Measurements from ENCODE around the gene MRS2. TPM values are rescaled to one million over a fixed set of nuclear protein-coding genes. Genes with fewer than 3 reads are reported as not detected.

The MRS2 gene
- total RNA-seq (2022; extraction: Qiagen RNA extraction), result 19.1 to 20.4 TPM (median 20.1 TPM) in 5 replicates

DNA sequence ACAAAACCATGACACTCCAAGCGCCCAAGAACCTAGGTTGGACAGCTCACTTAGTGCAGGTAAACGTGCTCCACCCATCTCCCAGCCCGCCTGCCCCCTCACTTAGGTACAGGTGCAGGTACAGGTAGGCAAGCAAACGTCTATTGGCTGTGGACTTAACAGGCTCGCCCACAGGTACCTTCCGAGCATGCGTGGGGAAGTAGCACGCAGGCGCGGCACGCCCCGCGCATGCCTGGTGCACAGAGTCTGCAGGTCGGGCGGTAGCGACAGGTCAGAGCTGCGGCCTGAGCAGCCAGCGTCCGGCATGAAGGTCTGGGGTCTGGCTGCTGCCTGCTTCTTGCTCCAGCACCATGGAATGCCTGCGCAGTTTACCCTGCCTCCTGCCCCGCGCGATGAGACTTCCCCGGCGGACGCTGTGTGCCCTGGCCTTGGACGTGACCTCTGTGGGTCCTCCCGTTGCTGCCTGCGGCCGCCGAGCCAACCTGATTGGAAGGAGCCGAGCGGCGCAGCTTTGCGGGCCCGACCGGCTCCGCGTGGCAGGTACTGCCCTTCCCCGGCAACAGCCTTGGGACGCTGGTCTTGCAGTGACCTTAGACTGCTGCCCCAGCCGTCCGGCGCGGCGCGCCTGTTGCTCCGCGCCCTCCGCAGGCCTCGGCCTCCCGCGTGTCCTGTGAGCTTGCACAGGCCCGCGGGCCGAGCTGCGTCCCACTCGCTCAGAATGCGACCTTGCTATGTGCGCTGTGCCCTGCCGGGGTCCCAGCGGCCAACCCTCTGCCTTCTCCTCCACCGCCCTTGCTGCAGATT lies at the start of gene MRS2:
Gene MRS2, plus strand, starts transcription at position 240 of the 804 bp plus-strand sequence. Its CDS starts 111 bp downstream, at position 351.

GRCh38 chr6:24357336-24358218 lies 45.2 kb upstream of the MRS2 start, which contains the start of gene DCDC2:
Gene DCDC2, minus strand, starts transcription at chr6:24358059. Its CDS starts 309 bp downstream, at chr6:24357750.

Other genes with a start within 250 kb of the MRS2 start
- gene DCDC2, start 44.9 kb upstream of the MRS2 start, total RNA-seq (2022; extraction: Qiagen RNA extraction), result 1.9 to 3.8 TPM (median 2.1 TPM) in 5 replicates
- gene GPLD1, start 86.6 kb downstream of the MRS2 start, total RNA-seq (2022; extraction: Qiagen RNA extraction), result 0.81 to 1.2 TPM (median 1.0 TPM) in 5 replicates
- 6.7 to 7.7 TPM (median 6.9 TPM) in 5 replicates for gene ALDH5A1, start 92.0 kb downstream of the MRS2 start, total RNA-seq (2022; extraction: Qiagen RNA extraction)
- gene KIAA0319, start 243.3 kb downstream of the MRS2 start, total RNA-seq (2022; extraction: Qiagen RNA extraction), result 1.8 to 2.0 TPM (median 2.0 TPM) in 5 replicates